22Rv1 (cell line): Measurements from ENCODE around the gene CDHR3.

ENCODE experiments used
- CTCF ChIP-seq: fragments of 450-650 bp; IDR thresholded peaks from 2 replicates; pipeline ENCODE4 v1.5.1; 2017; ENCODE audit warnings: mild to moderate bottlenecking
- ZFX ChIP-seq: fragments of 450-650 bp; IDR thresholded peaks from 2 replicates; pipeline ENCODE4 v1.6.1; 2017; ENCODE audit warnings: antibody characterized with exemption, borderline replicate concordance

GRCh38 chr7:105913947-105914346 is 49.1 kb upstream of the CDHR3 start:
- no peak for TF ChIP-seq CTCF
- TF ChIP-seq ZFX = no peak
